Peyer's patch (tissue), 4 donors: ENCODE measurements around the gene IMMP2L. TPM values are rescaled to one million over a fixed set of nuclear protein-coding genes. Genes with fewer than 3 reads are reported as not detected.

Experiments used
- DNase-seq, 3 donors: peaks; one replicate each; pipeline ENCODE4 v3.0.0-alpha.2; 2017 to 2019
- H3K27ac ChIP-seq, 4 donors: fragments of 200-600 bp; sonication (generic); one replicate each; pipeline ENCODE4 v1.5.1; 2016 to 2019
- H3K27me3 ChIP-seq, 2 donors: fragments of 200-600 bp; sonication (generic); one replicate each; pipeline ENCODE4 v1.5.1; 2019
- H3K36me3 ChIP-seq, 3 donors: fragments of 200-600 bp; sonication (generic); one replicate each; pipeline ENCODE4 v1.5.1; 2016 to 2019
- H3K4me1 ChIP-seq, 4 donors: fragments of 200-600 bp; sonication (generic); one replicate each; pipeline ENCODE4 v1.5.1; 2016 to 2019
- H3K4me3 ChIP-seq, 4 donors: fragments of 200-600 bp; sonication (generic); 1 replicate in 3 of 4; 2 replicates in 1 of 4; pipeline ENCODE4 v1.5.1; 2016 to 2019; ENCODE audit warnings: mild to moderate bottlenecking in 1 of 4
- H3K9me3 ChIP-seq, 4 donors: fragments of 200-600 bp; sonication (generic); one replicate each; pipeline ENCODE4 v1.5.1; 2016 to 2019; ENCODE audit warnings: mild to moderate bottlenecking in 1 of 4
- CTCF ChIP-seq, 6 experiments: fragments of 450-650 bp in 4 of 6; fragments of 200-600 bp in 2 of 6; sonication (generic) in 1 of 6; IDR thresholded peaks; one replicate each; pipeline ENCODE4 v1.5.1; 2017 to 2019; ENCODE audit warnings: antibody characterized with exemption in 6 of 6, mild to moderate bottlenecking in 3 of 6, moderate library complexity in 1 of 6
- POLR2A ChIP-seq, 2 donors: fragments of 450-650 bp; IDR thresholded peaks; one replicate each; pipeline ENCODE4 v1.5.1; 2017; ENCODE audit warnings: antibody characterized with exemption in 2 of 2, mild to moderate bottlenecking in 2 of 2, moderate library complexity in 2 of 2
- total RNA-seq, 4 donors: library from RNA; depleted of rRNA; stranded (reverse); fragments of >200 nt; gene quantifications; one replicate each; pipeline ENCODE4 v1.1.0, GENCODE V29; 2016

The IMMP2L gene
- total RNA-seq, 4 donors from 2014 or later = 5.1 to 16.5 (median 10.9) TPM

DNA sequence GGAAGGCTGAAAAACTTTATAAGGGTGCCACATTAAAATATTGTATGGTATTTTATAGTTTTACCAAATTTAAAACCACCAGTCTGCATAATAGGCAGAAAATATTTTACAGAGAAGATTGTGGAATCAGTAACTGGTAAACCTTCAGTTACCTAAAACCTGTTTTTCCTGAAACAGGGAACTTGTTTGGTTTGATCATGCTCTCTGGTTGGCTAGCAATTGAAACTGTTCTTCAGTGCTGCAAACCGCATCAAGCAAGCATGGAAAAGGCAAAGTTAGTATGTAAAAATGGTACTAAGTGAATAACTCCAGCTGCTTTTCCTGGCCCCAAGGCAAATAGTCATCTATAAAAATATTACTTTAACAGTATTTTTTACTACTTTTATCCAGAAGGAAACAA lies 788.2 kb downstream of the IMMP2L start:
- DNase-seq = no peak
- H3K4me1 ChIP-seq = no peaks in the 10 kb centered on the region
- no peaks in the 10 kb centered on the region for H3K9me3 ChIP-seq
- H3K27ac ChIP-seq = no peak overlapping the region
- TF ChIP-seq CTCF (IDR thresholded peaks at IDR 0.05) (no peak), POLR2A (IDR thresholded peaks at IDR 0.05) (no peak)
- H3K4me3 ChIP-seq = no peak overlapping the region
- H3K27me3 ChIP-seq = no peaks in the 10 kb centered on the region
- H3K36me3 ChIP-seq = no peaks in the 10 kb centered on the region

GRCh38 chr7:110772615-110773014 lies 789.7 kb downstream of the IMMP2L start:
- no peaks in the 10 kb centered on the region for H3K27me3 ChIP-seq
- no peak overlapping the region for H3K4me3 ChIP-seq
- DNase-seq = no peak
- no peak for TF ChIP-seq POLR2A (IDR thresholded peaks at IDR 0.05)
- TF ChIP-seq CTCF (IDR thresholded peaks at IDR 0.05) = no peak
- no peaks in the 10 kb centered on the region for H3K4me1 ChIP-seq
- no peak overlapping the region for H3K27ac ChIP-seq
- H3K36me3 ChIP-seq = no peaks in the 10 kb centered on the region
- no peaks in the 10 kb centered on the region for H3K9me3 ChIP-seq

DNA sequence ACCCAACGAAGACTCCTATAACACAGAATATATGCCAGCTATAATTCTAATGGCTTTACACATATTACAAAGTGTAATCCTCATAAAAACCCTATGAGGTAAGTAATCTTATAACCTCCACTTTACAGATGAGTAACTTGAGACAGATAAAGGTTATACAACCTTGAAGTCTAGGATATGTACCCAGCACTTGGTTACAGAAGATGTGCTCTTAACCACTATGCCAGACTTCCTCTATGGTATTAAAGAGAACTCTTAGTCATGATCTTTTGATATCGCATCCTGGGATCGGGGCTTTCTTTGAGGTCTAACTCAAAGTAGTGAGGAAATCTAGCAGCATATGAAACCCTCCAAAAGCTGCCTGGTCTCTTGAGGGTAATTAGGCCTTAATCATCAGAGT lies 790.6 kb downstream of the IMMP2L start:
- DNase-seq = no peak

GRCh38 chr7:110767550-110768110 lies 794.7 kb downstream of the IMMP2L start:
- no peak overlapping the region for H3K4me3 ChIP-seq
- no peaks in the 10 kb centered on the region for H3K36me3 ChIP-seq
- no peak overlapping the region for H3K27ac ChIP-seq
- H3K4me1 ChIP-seq = no peaks in the 10 kb centered on the region
- H3K9me3 ChIP-seq = no peaks in the 10 kb centered on the region
- DNase-seq = no peak
- TF ChIP-seq CTCF (IDR thresholded peaks at IDR 0.05) = no peak
- H3K27me3 ChIP-seq = no peaks in the 10 kb centered on the region

More for the DNA sequence above, 790.6 kb downstream of the IMMP2L start:
- Histone ChIP-seq H3K27ac (no peak overlapping the region), H3K27me3 (no peaks in the 10 kb centered on the region), H3K4me1 (no peaks in the 10 kb centered on the region), H3K9me3 (no peaks in the 10 kb centered on the region), H3K36me3 (no peaks in the 10 kb centered on the region), H3K4me3 (no peak overlapping the region)
- no peak for TF ChIP-seq CTCF (IDR thresholded peaks at IDR 0.05)
- TF ChIP-seq POLR2A (IDR thresholded peaks at IDR 0.05) = no peak

DNA sequence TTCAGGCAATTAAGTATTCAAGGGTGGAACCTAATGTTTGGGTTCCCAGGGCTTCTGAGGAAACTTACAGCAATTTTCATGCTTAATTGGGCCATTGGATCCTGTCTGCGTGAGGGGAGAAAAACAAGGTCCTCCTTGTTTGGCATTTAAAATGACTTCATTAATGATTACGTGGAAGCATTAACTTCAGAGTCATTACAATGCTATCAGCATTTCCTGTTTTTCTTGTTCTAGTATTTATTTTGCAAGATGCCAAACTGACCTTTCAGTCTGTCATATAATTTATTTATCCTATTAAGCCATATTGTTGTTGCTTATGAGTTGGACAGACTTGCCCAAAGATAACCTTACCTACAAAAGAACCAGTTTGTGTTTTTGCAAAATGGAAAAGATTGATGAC lies 795.4 kb downstream of the IMMP2L start:
- H3K9me3 ChIP-seq = no peaks in the 10 kb centered on the region
- H3K36me3 ChIP-seq = no peaks in the 10 kb centered on the region
- H3K4me3 ChIP-seq = no peak overlapping the region
- no peaks in the 10 kb centered on the region for H3K4me1 ChIP-seq
- no peak for DNase-seq
- H3K27ac ChIP-seq = no peak overlapping the region
- no peak for TF ChIP-seq POLR2A (IDR thresholded peaks at IDR 0.05)
- TF ChIP-seq CTCF (IDR thresholded peaks at IDR 0.05) = no peak
- H3K27me3 ChIP-seq = no peaks in the 10 kb centered on the region

DNA sequence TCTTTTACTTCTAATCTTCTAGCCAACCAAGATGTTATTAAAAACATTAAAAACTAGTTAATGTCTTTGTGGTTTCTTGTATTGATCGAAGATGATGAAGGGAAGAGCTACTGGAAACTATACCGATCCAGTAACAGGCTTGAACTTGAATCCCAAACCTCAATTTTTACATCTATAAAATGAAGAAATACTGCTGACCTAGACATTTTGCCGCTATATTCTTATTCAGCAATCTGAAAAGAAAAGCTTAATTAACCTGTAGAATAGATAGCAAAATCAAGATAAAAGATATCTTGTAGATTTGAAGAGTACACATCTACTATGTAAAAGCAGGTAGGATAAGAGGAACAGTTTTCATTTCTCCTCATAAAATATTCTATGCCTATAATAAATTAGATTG lies 797.4 kb downstream of the IMMP2L start:
- no peaks in the 10 kb centered on the region for H3K4me1 ChIP-seq
- H3K4me3 ChIP-seq = no peak overlapping the region
- H3K9me3 ChIP-seq = no peaks in the 10 kb centered on the region
- TF ChIP-seq CTCF (IDR thresholded peaks at IDR 0.05) = no peak
- TF ChIP-seq POLR2A (IDR thresholded peaks at IDR 0.05) = no peak
- no peak overlapping the region for H3K27ac ChIP-seq
- H3K36me3 ChIP-seq = no peaks in the 10 kb centered on the region
- DNase-seq = no peak
- no peaks in the 10 kb centered on the region for H3K27me3 ChIP-seq
